HepG2 (cell line): ENCODE measurements around the gene EPN3. TPM values are rescaled to one million over a fixed set of nuclear protein-coding genes. Genes with fewer than 3 reads are reported as not detected.

ENCODE experiments used
- ARNT2 ChIP-seq: sonication (generic); formaldehyde crosslinking; IDR thresholded peaks from 2 replicates; pipeline ENCODE4 v1.8.0; 2022; ENCODE audit warnings: mild to moderate bottlenecking, low read depth, missing genetic modification reagents, moderate library complexity
- ATF1 ChIP-seq: IDR thresholded peaks from 2 replicates; pipeline ENCODE4 v1.6.1; 2016; ENCODE audit warnings: mild to moderate bottlenecking, control low read depth
- CENPT ChIP-seq: sonication (generic); formaldehyde crosslinking; IDR thresholded peaks from 2 replicates; pipeline ENCODE4 v1.8.0; 2022; ENCODE audit warnings: low read depth, mild to moderate bottlenecking, moderate library complexity, missing genetic modification reagents
- KAT8 ChIP-seq: IDR thresholded peaks from 2 replicates; pipeline ENCODE4 v1.6.1; 2016; ENCODE audit warnings: missing genetic modification reagents, missing compliant biosample characterization
- NFE2L1 ChIP-seq: sonication (generic); formaldehyde crosslinking; IDR thresholded peaks from 2 replicates; pipeline ENCODE4 v1.4.0; 2020; ENCODE audit warnings: missing genetic modification reagents, mild to moderate bottlenecking, borderline replicate concordance
- REL ChIP-seq: sonication (generic); formaldehyde crosslinking; conservative IDR thresholded peaks from 2 replicates; pipeline ENCODE4 v1.8.0; 2022; ENCODE audit warnings: mild to moderate bottlenecking, missing genetic modification reagents, moderate library complexity
- ZFP82 ChIP-seq: sonication (generic); formaldehyde crosslinking; IDR thresholded peaks from 2 replicates; pipeline ENCODE4 v1.5.1; 2020; ENCODE audit warnings: mild to moderate bottlenecking, missing genetic modification reagents, borderline replicate concordance
- ZNF17 ChIP-seq: sonication (generic); formaldehyde crosslinking; IDR thresholded peaks from 2 replicates; pipeline ENCODE4 v1.5.0; 2020; ENCODE audit warnings: mild to moderate bottlenecking, missing genetic modification reagents
- ZNF251 ChIP-seq: sonication (generic); formaldehyde crosslinking; IDR thresholded peaks from 2 replicates; pipeline ENCODE4 v1.9.0; 2021; ENCODE audit warnings: mild to moderate bottlenecking, missing genetic modification reagents
- ZNF264 ChIP-seq: sonication (generic); formaldehyde crosslinking; IDR thresholded peaks from 2 replicates; pipeline ENCODE4 v1.4.0; 2020; ENCODE audit warnings: missing genetic modification reagents
- ZNF431 ChIP-seq: sonication (generic); formaldehyde crosslinking; IDR thresholded peaks from 2 replicates; pipeline ENCODE4 v1.9.0; 2022; ENCODE audit warnings: missing genetic modification reagents, low read depth, mild to moderate bottlenecking, borderline replicate concordance
- ZNF567 ChIP-seq: sonication (generic); formaldehyde crosslinking; IDR thresholded peaks from 2 replicates; pipeline ENCODE4 v1.8.1; 2023; ENCODE audit warnings: mild to moderate bottlenecking, missing genetic modification reagents, borderline replicate concordance
- ZNF605 ChIP-seq: sonication (generic); formaldehyde crosslinking; IDR thresholded peaks from 2 replicates; pipeline ENCODE4 v1.8.0; 2022; ENCODE audit warnings: mild to moderate bottlenecking, missing genetic modification reagents
- ZNF749 ChIP-seq: sonication (generic); formaldehyde crosslinking; IDR thresholded peaks from 2 replicates; pipeline ENCODE4 v1.8.0; 2022; ENCODE audit warnings: mild to moderate bottlenecking, missing genetic modification reagents, moderate library complexity, borderline replicate concordance
- ZNF878 ChIP-seq: sonication (generic); formaldehyde crosslinking; IDR thresholded peaks from 2 replicates; pipeline ENCODE4 v1.8.1; 2023; ENCODE audit warnings: mild to moderate bottlenecking, missing genetic modification reagents, moderate library complexity
- polyA plus RNA-seq, 8 experiments: library from polyadenylated mRNA; depleted of rRNA in 3 of 8; stranded (reverse) in 7 of 8; unstranded in 1 of 8; fragments of >200 nt; fragmentation: Illumina TruSeq in 4 of 8; extraction: Trizol in 4 of 8; gene quantifications; 2 replicates each; pipeline versions ENCODE4 v1.2.1 to v1.2.3, GENCODE V29; 2011 to 2016; ENCODE audit warnings: low read depth in 4 of 8, missing spikeins in 1 of 8, mixed read lengths in 1 of 8; ENCODE audit not compliant: insufficient read depth in 1 of 8
- total RNA-seq, 5 experiments: library from RNA; depleted of rRNA; stranded (reverse); fragments of >200 nt; fragmentation: Illumina TruSeq; extraction: Trizol; gene quantifications; 2 replicates each; pipeline ENCODE4 v1.2.3, GENCODE V29; 2016; ENCODE audit warnings: low read depth in 1 of 5
- TF ChIP-seq, protein P1 (sequence below), 2 experiments: sonication (generic) in 1 of 2; formaldehyde crosslinking in 1 of 2; IDR thresholded peaks; 2 replicates each; pipeline versions ENCODE4 v1.5.1 to v1.6.1; 2011 to 2020; ENCODE audit warnings: borderline replicate concordance in 1 of 2, low read depth in 1 of 2, low read length in 1 of 2, mild to moderate bottlenecking in 1 of 2, missing genetic modification reagents in 1 of 2, moderate library complexity in 1 of 2
- TF ChIP-seq, protein P2 (sequence below): sonication (generic); formaldehyde crosslinking; IDR thresholded peaks from 2 replicates; pipeline ENCODE4 v1.4.0; 2020; ENCODE audit warnings: missing genetic modification reagents
- TF ChIP-seq, protein P3 (sequence below): sonication (generic); formaldehyde crosslinking; IDR thresholded peaks from 2 replicates; pipeline ENCODE4 v1.4.0; 2020; ENCODE audit warnings: missing genetic modification reagents
- TF ChIP-seq, protein P4 (sequence below): sonication (generic); formaldehyde crosslinking; IDR thresholded peaks from 2 replicates; pipeline ENCODE4 v1.8.0; 2022; ENCODE audit warnings: missing genetic modification reagents, mild to moderate bottlenecking, moderate library complexity, borderline replicate concordance
- TF ChIP-seq, protein P5 (sequence below): sonication (generic); formaldehyde crosslinking; IDR thresholded peaks from 2 replicates; pipeline ENCODE4 v1.8.1; 2023; ENCODE audit warnings: missing genetic modification reagents, mild to moderate bottlenecking, borderline replicate concordance

EPN3 gene
- total and polyA plus RNA-seq, 2 of the 13 experiments (the other 11 are each of a cell fraction or from before 2014, with no cell fraction given), result 0.11 to 0.95 TPM

DNA sequence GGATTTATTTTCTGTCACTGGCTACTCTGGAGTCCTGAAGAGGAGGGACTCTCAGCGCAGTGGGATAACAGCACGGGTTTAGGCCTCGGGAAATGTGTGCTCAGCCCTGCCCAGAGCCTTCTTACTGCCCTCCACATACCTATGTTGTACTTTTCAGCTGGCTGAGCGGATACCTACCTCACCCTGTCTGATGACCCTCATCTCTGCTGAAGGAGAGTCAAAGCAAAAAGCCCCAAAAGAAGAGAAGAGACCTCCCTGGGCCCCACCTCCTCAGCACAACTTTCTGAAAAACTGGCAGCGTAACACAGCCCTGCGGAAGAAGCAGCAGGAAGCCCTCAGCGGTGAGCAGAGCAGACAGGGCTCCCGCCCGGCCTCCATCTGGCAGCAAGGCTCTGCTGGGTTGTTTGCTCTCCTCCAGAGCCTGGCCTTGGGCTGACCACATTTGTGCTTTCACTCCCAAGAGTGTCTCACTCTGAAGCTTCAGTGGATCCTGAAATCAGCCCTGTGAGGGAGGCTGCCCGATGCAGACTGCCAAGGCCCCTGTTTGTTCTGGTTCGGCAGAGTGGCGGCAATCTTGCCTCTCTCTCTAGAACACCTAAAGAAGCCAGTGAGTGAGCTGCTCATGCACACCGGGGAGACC lies 14.0 kb upstream of the EPN3 start (continued):
- TF ChIP-seq, protein P1, sequence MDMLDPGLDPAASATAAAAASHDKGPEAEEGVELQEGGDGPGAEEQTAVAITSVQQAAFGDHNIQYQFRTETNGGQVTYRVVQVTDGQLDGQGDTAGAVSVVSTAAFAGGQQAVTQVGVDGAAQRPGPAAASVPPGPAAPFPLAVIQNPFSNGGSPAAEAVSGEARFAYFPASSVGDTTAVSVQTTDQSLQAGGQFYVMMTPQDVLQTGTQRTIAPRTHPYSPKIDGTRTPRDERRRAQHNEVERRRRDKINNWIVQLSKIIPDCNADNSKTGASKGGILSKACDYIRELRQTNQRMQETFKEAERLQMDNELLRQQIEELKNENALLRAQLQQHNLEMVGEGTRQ (IDR thresholded peaks at IDR 0.05; ENCODE audit: low read depth, low read length), result no peak
- TF ChIP-seq, protein P1 (CRISPR knock-in tag; IDR thresholded peaks at IDR 0.05; ENCODE audit: borderline replicate concordance), result no peak
- TF ChIP-seq ZNF431, result no peak
- TF ChIP-seq KAT8 (CRISPR knock-in tag), result no peak; the same call in 1 of the 2 replicates
- peak; percentile 70; the same call in 1 of the 2 replicates for TF ChIP-seq ZNF264 (CRISPR knock-in tag)
- TF ChIP-seq ZNF878 (CRISPR knock-in tag), result no peak
- no peak for TF ChIP-seq ZNF749 (CRISPR knock-in tag)
- TF ChIP-seq, protein P2, sequence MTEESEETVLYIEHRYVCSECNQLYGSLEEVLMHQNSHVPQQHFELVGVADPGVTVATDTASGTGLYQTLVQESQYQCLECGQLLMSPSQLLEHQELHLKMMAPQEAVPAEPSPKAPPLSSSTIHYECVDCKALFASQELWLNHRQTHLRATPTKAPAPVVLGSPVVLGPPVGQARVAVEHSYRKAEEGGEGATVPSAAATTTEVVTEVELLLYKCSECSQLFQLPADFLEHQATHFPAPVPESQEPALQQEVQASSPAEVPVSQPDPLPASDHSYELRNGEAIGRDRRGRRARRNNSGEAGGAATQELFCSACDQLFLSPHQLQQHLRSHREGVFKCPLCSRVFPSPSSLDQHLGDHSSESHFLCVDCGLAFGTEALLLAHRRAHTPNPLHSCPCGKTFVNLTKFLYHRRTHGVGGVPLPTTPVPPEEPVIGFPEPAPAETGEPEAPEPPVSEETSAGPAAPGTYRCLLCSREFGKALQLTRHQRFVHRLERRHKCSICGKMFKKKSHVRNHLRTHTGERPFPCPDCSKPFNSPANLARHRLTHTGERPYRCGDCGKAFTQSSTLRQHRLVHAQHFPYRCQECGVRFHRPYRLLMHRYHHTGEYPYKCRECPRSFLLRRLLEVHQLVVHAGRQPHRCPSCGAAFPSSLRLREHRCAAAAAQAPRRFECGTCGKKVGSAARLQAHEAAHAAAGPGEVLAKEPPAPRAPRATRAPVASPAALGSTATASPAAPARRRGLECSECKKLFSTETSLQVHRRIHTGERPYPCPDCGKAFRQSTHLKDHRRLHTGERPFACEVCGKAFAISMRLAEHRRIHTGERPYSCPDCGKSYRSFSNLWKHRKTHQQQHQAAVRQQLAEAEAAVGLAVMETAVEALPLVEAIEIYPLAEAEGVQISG (CRISPR knock-in tag), result peak; percentile 74
- no peak for TF ChIP-seq REL (CRISPR knock-in tag)
- TF ChIP-seq ATF1 (CRISPR knock-in tag), result no peak
- TF ChIP-seq, protein P3, sequence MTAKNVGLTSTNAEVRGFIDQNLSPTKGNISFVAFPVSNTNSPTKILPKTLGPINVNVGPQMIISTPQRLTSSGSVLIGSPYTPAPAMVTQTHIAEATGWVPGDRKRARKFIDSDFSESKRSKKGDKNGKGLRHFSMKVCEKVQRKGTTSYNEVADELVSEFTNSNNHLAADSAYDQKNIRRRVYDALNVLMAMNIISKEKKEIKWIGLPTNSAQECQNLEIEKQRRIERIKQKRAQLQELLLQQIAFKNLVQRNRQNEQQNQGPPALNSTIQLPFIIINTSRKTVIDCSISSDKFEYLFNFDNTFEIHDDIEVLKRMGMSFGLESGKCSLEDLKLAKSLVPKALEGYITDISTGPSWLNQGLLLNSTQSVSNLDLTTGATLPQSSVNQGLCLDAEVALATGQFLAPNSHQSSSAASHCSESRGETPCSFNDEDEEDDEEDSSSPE (CRISPR knock-in tag), result peak; percentile 15; the same call in 1 of the 2 replicates
- no peak for TF ChIP-seq ZNF17 (CRISPR knock-in tag)
- no peak for TF ChIP-seq CENPT (CRISPR knock-in tag)
- 0 out of 2 replicates have a peak, but pooled peaks have one; percentile 59 for TF ChIP-seq ARNT2 (CRISPR knock-in tag)
- peak; percentile 69 for TF ChIP-seq ZNF605 (CRISPR knock-in tag)
- TF ChIP-seq, protein P4, sequence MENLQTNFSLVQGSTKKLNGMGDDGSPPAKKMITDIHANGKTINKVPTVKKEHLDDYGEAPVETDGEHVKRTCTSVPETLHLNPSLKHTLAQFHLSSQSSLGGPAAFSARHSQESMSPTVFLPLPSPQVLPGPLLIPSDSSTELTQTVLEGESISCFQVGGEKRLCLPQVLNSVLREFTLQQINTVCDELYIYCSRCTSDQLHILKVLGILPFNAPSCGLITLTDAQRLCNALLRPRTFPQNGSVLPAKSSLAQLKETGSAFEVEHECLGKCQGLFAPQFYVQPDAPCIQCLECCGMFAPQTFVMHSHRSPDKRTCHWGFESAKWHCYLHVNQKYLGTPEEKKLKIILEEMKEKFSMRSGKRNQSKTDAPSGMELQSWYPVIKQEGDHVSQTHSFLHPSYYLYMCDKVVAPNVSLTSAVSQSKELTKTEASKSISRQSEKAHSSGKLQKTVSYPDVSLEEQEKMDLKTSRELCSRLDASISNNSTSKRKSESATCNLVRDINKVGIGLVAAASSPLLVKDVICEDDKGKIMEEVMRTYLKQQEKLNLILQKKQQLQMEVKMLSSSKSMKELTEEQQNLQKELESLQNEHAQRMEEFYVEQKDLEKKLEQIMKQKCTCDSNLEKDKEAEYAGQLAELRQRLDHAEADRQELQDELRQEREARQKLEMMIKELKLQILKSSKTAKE (CRISPR knock-in tag), result no peak
- no peak for TF ChIP-seq ZFP82 (CRISPR knock-in tag)
- TF ChIP-seq ZNF567 (CRISPR knock-in tag), result peak; percentile 61; the same call in 1 of the 2 replicates
- TF ChIP-seq NFE2L1 (CRISPR knock-in tag), result no peak
- TF ChIP-seq, protein P5, sequence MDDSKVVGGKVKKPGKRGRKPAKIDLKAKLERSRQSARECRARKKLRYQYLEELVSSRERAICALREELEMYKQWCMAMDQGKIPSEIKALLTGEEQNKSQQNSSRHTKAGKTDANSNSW, result no peak
- TF ChIP-seq ZNF251, result no peak
